Glomerular visceral epithelial cell (primary cell): ENCODE measurements around the gene FCRL2.

ENCODE experiments used
- DNase-seq: peaks from one replicate; pipeline ENCODE4 v3.0.0-alpha.2; 2016; ENCODE audit errors: extremely low spot score

The FCRL2 gene, protein sequence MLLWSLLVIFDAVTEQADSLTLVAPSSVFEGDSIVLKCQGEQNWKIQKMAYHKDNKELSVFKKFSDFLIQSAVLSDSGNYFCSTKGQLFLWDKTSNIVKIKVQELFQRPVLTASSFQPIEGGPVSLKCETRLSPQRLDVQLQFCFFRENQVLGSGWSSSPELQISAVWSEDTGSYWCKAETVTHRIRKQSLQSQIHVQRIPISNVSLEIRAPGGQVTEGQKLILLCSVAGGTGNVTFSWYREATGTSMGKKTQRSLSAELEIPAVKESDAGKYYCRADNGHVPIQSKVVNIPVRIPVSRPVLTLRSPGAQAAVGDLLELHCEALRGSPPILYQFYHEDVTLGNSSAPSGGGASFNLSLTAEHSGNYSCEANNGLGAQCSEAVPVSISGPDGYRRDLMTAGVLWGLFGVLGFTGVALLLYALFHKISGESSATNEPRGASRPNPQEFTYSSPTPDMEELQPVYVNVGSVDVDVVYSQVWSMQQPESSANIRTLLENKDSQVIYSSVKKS

GRCh38 chr1:157776971-157777391, at the start of gene FCRL2:
FCRL2 (minus strand) TSS chr1:157777132; CDS start chr1:157777073, 59 bp downstream.
- no peak for DNase-seq

DNA sequence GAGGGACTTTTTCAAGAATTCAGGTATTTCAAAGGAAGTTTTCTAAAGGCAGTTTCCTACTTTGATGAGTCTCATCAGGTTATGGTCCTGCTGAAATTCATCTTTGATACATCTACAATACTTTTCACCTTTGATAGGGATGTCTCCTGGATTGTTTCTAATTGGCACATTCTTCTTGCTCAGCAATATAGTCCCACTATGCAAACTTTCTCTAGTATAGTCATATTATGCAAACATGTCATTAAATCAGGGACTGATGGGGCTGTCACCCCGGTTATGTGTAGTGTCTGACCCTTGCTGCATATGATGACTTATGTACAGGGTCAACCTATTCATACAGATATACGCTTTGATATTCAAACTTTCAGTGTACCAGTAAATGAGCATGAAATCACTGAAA, 43.4 kb upstream of the FCRL2 start:
- DNase-seq: no peak

- DNase-seq: no peak
Observed at GRCh38 chr1:157819896-157820295, 43.0 kb upstream of the FCRL2 start, which contains the start of gene FCRL1. FCRL1 (minus strand) TSS chr1:157820120; CDS start chr1:157820037, 83 bp downstream.

DNA sequence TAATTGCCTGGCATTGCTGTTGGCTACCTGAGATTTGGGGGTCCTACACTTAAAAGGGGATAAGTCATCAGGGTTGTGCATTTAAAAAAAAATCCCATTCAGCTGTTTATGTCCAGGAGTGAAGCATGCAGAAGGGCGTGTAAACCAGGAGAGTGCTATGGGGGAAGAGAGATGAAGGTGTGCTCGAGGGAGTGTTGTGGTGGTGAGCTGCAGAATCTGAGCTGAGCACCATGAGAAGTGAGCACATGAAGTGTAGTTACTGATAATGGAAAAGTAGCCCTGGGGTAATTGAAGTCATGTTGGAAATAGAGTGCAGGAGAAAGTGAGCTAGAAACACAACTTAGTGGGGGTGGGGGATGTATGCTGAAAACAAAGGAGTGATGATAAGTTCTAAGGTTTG, 42.3 kb upstream of the FCRL2 start:
- no peak for DNase-seq

DNA sequence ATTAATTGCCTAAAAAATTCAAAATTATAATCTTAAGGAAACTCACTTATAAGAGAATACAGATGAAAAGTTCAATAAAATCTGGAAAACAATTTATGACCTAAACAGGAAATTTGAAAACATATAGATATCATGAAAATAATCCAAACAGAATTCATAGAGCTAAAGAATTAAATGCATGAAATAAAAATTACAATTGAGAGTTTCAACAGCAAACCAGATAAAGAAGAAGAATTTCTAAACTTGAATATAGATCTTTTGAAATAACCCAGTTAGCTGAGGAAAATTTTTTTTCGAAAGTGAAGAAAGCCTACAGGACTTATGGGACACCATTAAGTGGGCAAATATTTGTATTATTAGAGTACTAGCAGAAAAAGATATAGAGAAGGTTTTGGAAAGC, 36.3 kb upstream of the FCRL2 start:
- DNase-seq: no peak

DNA sequence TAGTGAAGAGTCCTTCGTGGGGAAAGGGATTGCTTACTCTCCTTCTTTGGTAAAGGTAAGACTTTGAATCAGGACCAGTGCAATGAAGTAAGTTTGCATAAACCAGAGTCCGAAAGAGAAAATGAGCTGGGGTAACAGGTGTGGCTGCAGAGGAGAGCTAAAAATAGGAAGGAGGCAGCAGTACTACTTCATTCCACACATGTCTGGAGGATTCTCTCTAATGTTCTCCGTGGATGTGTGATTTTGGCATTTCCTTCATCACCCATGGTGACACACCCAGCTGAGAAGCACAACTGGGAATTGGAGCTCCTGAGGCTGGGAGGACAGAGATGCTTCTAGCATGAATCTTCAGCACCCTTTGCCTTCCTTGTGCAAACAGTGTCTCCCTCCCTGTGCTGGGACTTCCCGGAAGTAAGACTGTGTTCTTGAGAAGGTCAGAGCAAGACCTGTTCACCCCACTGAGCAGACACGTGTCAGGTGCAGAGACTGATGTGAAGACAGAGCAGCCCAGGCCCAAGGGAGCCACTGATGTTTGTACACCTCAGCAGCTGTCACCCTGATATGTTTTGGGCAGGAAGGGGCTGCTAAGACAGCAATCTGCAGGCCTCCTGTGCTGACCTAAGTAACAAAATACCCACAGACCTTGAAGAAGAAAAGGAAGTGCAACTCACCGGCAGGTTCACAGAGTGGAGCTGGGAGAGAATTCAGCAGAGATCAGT, 29.7 kb upstream of the FCRL2 start:
- DNase-seq: no peak

- DNase-seq: no peak
Observed at GRCh38 chr1:157803851-157804250, 26.9 kb upstream of the FCRL2 start.

GRCh38 chr1:157799996-157800395, 23.1 kb upstream of the FCRL2 start:
- DNase-seq: no peak

- DNase-seq: peak; percentile 56
Observed at GRCh38 chr1:157798211-157798610, 21.3 kb upstream of the FCRL2 start.

DNA sequence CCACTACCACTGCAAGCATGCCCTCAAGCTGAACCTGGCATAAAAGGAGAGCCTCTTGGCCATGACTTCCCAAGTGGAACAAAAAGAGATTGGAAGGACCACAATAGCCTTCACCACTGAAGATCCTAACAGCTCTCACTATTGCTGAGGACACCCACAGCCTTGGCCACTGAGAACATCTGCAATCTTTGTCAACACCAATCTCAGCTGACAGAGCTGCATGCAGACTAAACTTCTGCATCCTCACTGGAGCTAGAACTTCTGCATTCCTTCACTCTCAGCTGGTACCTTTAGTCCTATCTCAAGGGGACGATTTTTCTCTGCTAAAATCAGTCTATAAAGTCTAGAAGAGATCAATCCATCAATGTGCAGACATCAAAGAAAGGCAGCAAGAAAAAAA, 8.3 kb upstream of the FCRL2 start:
- DNase-seq: no peak

- no peak for DNase-seq
Observed at GRCh38 chr1:157784801-157785200, 7.9 kb upstream of the FCRL2 start.

DNA sequence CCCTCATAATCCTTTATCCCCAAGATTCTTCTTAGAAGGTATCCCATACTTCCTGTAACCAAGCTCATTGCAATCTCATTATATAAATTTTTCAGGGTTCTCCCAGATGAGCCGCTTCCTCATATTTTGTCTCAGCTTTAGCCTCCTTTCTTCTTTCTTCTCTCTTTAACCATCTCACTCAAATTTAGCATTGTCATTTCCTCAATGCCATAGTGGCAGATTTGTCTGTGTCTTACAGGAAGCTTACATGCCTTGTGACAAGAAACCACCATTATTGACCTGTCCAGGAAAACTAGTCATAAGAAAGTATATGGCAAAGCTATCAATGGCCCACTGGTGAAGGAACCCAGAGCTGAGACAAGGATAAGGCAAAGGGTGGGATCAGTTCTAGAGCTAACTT, 6.0 kb upstream of the FCRL2 start:
- no peak for DNase-seq

DNA sequence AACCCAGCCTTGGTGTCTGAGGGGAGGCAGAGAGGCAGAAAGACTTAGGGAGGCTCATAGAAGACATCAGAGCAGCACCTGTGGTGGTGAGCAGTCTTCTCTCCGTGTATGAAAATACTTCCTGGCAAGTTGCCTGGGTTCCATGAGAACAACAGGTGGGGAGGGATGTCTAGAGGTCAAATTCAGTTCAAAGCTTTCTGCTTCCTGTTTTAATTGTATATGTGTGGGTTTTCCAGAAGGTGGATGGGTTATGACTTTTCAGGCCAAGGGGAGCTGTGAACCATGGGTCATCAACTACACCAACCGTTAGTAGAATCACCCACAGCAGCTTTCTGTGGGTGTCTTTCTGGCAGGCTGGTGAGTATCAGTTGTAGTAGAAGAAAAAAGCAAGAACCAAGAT, 4.1 kb upstream of the FCRL2 start:
- DNase-seq: no peak

GRCh38 chr1:157775101-157775870, 1.6 kb downstream of the FCRL2 start:
- no peak for DNase-seq

GRCh38 chr1:157774412-157774811, 2.5 kb downstream of the FCRL2 start:
- DNase-seq: no peak

DNA sequence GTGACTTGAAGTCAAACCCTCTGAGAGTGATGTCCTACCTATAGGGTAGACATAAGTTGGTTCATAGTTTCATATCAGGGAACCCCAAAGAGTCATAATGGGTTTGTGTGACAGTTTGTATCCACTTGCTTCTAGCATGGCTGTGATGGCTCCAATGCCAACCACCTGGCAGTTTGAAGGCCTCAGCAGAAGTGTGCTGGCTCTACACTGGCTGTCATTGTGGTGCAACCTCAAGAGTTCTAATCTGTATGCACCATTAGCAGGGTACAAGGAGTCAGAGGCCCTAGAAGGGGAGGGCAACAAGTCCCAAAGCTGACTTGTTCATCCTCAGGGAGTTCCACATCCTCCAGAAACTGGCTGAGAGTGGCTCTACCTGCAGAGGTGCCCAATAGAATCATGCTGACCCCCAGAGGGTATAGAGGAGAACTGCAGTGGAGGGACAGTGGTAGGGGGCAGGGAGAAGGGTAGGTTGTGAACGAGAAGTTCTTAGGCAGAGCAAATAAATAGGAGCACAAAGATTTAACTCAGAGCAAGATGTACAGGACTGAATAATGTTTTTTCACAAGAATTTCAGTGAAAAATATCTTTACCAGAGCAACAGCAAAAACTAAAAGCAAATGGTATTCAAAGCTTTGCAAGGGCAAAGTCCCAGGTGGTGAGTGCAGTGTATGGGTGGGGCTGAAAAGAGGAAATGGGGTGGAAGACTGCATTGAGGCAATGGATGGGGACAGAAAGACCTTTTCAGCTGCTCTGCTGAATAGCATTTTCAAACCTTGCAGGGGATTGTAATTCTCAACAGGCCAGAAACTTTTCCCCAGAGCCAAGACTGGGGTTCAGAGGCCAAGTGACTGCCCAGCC, 3.2 kb downstream of the FCRL2 start:
- DNase-seq: no peak

- no peak for DNase-seq
Observed at GRCh38 chr1:157771661-157772425, 5.1 kb downstream of the FCRL2 start.

DNA sequence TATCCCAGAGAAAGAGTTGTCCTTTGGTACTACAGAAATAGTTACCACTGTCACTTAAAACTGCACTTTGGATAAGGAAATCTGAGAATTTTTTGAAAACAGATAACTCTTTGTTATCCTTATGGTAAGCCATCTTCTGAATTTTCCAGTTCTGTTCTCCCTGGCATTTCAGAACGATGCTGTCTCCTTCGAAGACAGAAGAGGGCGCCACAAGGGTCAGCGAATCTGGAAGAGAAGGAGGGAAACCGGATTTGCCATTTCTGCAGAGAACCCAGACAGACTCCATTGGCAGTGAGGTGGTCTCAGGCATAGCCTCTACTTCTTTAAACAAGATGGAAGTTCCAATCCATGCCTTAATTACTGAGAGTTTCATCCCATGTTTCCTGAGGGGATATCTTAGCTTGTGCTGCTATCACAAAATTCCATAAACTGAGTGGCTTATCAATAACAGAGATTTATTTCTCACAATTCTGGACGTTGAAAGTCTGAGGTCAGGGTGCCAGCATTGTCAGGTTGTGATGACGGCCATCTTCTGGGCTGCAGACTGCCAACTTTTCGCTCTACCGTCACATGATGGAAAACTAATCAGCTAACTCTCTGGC, 6.4 kb downstream of the FCRL2 start:
- DNase-seq: no peak

GRCh38 chr1:157766792-157767191, 10.1 kb downstream of the FCRL2 start:
- DNase-seq: no peak

DNA sequence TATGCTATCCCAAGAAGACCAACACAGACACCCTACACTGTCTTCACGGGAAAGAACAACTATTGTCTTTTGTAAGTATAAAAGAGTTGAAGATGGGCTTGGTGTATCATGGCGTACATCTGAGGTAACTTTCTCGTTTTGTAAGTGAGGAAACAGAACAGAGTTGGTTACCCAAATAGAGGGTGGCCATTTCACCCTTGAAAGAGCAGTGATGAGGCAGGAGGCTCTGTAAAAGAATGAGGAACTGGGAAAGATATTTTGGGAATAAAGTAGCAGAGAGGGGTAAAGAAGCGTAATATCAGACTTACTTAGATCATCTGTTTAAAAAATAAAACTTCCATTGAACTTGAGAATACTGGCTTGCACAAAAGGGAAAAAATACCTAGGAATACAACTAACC, 18.9 kb downstream of the FCRL2 start:
- DNase-seq: no peak
